NCI-H524 treated with DMSO at 0.1 percent for 48 hours (cell line): ENCODE results near the gene DESI2.
"Not testable (repeated sequence)": the region's sequence is repeated elsewhere in the genome, so short reads cannot be mapped to it uniquely, and the experiment has no call there.

Source experiments
- DNase-seq: peaks from one replicate; lab custom pipeline; 2025; lab: John Stamatoyannopoulos, UW

Gene DESI2

GRCh38 chr1:244705261-244706234 is 52.6 kb downstream of the DESI2 start:
- DNase-seq: no peak

- no peak for DNase-seq
Observed at GRCh38 chr1:244709076-244709475, 56.1 kb downstream of the DESI2 start.

GRCh38 chr1:244709476-244710368 is 56.8 kb downstream of the DESI2 start:
- no peak for DNase-seq

- no peak for DNase-seq
Observed at GRCh38 chr1:244710474-244711062, 57.6 kb downstream of the DESI2 start.

- DNase-seq: no peak
Observed at GRCh38 chr1:244712669-244713068, 59.7 kb downstream of the DESI2 start.

- no peak for DNase-seq
Observed at GRCh38 chr1:244713332-244713731, 60.4 kb downstream of the DESI2 start.

GRCh38 chr1:244727871-244728474 is 75.0 kb downstream of the DESI2 start:
- DNase-seq: no peak

GRCh38 chr1:244730153-244730933 is 77.4 kb downstream of the DESI2 start:
- no peak for DNase-seq

- DNase-seq: no peak
Observed at GRCh38 chr1:244730934-244731434, 78.1 kb downstream of the DESI2 start.

GRCh38 chr1:244731651-244732050 is 78.7 kb downstream of the DESI2 start:
- no peak for DNase-seq

GRCh38 chr1:244732851-244733450 is 80.0 kb downstream of the DESI2 start:
- no peak for DNase-seq

GRCh38 chr1:244735404-244735803 is 82.5 kb downstream of the DESI2 start:
- DNase-seq: no peak

- DNase-seq: no peak
Observed at GRCh38 chr1:244735876-244736561, 83.1 kb downstream of the DESI2 start.

GRCh38 chr1:244739140-244739539 is 86.2 kb downstream of the DESI2 start:
- DNase-seq: not testable (repeated sequence)

GRCh38 chr1:244740027-244740617 is 87.2 kb downstream of the DESI2 start:
- DNase-seq: not testable (repeated sequence)

- DNase-seq: no peak
Observed at GRCh38 chr1:244741692-244742091, 88.8 kb downstream of the DESI2 start.

GRCh38 chr1:244749230-244750016 is 96.5 kb downstream of the DESI2 start:
- no peak for DNase-seq

- DNase-seq: peak; percentile 60
Observed at GRCh38 chr1:244751271-244751895, 98.5 kb downstream of the DESI2 start.
